Hepatocyte (in vitro differentiated cells): ENCODE results near the gene GALNT11. TPM values are rescaled to one million over a fixed set of nuclear protein-coding genes. Genes with fewer than 3 reads are reported as not detected.

Source experiments
- DNase-seq: peaks from one replicate; pipeline ENCODE4 v3.0.0-alpha.2; 2016; ENCODE audit warnings: low spot score
- H2AFZ ChIP-seq: fragments of 200-600 bp; sonication (generic); 2 replicates; pipeline ENCODE4 v1.6.0; 2016; ENCODE audit warnings: antibody characterized with exemption, mild to moderate bottlenecking
- H3K27ac ChIP-seq: fragments of 200-600 bp; sonication (generic); 2 replicates; pipeline ENCODE4 v1.5.1; 2016; ENCODE audit warnings: mild to moderate bottlenecking
- H3K27me3 ChIP-seq: fragments of 200-600 bp; sonication (generic); 2 replicates; pipeline ENCODE4 v1.6.1; 2016
- H3K36me3 ChIP-seq: fragments of 200-600 bp; sonication (generic); replicated peaks from 2 replicates; pipeline ENCODE4 v1.5.1; 2016; ENCODE audit warnings: low read depth; ENCODE audit not compliant: insufficient read depth
- H3K4me1 ChIP-seq: fragments of 200-600 bp; sonication (generic); 2 replicates; pipeline ENCODE4 v1.5.1; 2016; ENCODE audit warnings: mild to moderate bottlenecking, moderate library complexity; ENCODE audit not compliant: insufficient read depth
- H3K4me2 ChIP-seq: fragments of 200-600 bp; sonication (generic); 2 replicates; pipeline ENCODE4 v1.6.0; 2016
- H3K4me3 ChIP-seq: fragments of 200-600 bp; sonication (generic); 2 replicates; pipeline ENCODE4 v1.5.1; 2016; ENCODE audit warnings: mild to moderate bottlenecking
- H3K79me2 ChIP-seq: fragments of 200-600 bp; sonication (generic); 2 replicates; pipeline ENCODE4 v1.6.0; 2017; ENCODE audit warnings: mild to moderate bottlenecking
- H3K9me2 ChIP-seq: fragments of 200-600 bp; sonication (generic); replicated peaks from 2 replicates; pipeline ENCODE4 v1.6.0; 2017; ENCODE audit warnings: mild to moderate bottlenecking; ENCODE audit not compliant: insufficient read depth
- H3K9me3 ChIP-seq: fragments of 200-600 bp; sonication (generic); 2 replicates; pipeline ENCODE4 v1.5.1; 2016; ENCODE audit warnings: low read depth, mild to moderate bottlenecking
- H4K20me1 ChIP-seq: fragments of 200-600 bp; sonication (generic); 2 replicates; pipeline ENCODE4 v1.6.0; 2016; ENCODE audit warnings: mild to moderate bottlenecking; ENCODE audit not compliant: insufficient read depth, poor library complexity, severe bottlenecking
- EZH2 ChIP-seq: fragments of 200-600 bp; sonication (generic); IDR thresholded peaks from 2 replicates; pipeline ENCODE4 v1.6.1; 2016; ENCODE audit warnings: antibody characterized with exemption, mild to moderate bottlenecking, borderline replicate concordance
- EZH2phosphoT487 ChIP-seq: fragments of 200-600 bp; sonication (generic); IDR thresholded peaks from one replicate; pipeline ENCODE4 v1.6.1; 2018; ENCODE audit warnings: antibody characterized with exemption, mild to moderate bottlenecking, low read depth, moderate library complexity; ENCODE audit not compliant: unreplicated experiment, severe bottlenecking
- WGBS: methylation state at CpG from one replicate; pipeline ENCODE4 v1.1.6; 2016; ENCODE audit warnings: low lambda C conversion rate; ENCODE audit errors: missing lambda C conversion rate; 5-methylcytosine and 5-hydroxymethylcytosine counted together
- polyA plus RNA-seq: library from polyadenylated mRNA; unstranded; fragments of >200 nt; fragmentation: Nextera tagmentation; extraction: Ambion mirVana; gene quantifications from 2 replicates; pipeline ENCODE4 v1.2.1, GENCODE V29; 2016
- total RNA-seq: library from RNA; depleted of rRNA; stranded (reverse); fragments of >200 nt; gene quantifications from 2 replicates; pipeline ENCODE4 v1.2.3, GENCODE V29; 2014
- TF ChIP-seq, protein P1 (sequence below): fragments of 200-600 bp; sonication (generic); IDR thresholded peaks from 2 replicates; pipeline ENCODE4 v1.5.1; 2016; ENCODE audit warnings: antibody characterized with exemption, mild to moderate bottlenecking; ENCODE audit not compliant: poor library complexity

The GALNT11 gene
- total and polyA plus RNA-seq, 2 experiments from 2014 or later, result 43.7 to 64.1 TPM

DNA sequence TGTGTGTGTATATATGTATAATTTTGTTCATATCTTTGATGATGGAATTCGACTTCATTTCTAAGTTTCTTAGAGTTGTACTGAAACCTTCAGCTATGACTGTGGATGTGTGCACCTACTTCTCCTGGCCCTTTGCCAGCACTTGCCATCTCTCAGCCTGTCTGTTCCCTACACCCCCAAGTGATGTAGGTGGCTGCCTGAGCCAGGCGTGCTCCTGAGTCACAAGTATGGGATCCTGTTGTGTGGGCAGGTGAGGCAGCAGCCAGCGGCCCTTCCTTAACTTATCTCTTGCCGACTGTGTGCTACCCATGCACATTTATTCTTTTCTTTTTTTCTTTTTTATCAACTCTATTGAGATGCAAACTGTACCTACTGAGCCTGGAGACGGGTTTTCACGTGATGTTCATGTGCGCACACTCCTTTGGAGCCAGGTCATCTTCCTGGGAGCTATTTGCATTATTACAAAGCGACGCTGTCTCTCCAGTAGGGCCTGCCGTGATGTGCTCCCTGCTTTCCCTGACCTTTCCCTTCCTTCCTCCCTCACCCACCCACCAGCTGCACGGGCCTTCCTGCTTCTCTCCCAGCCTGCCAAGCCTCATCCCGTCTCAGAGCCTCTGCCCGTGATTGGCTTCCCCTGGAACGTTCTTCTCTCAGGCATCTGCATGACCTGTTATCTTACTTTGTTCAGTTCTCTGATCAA is 31.3 kb upstream of the GALNT11 start:
- Histone ChIP-seq H3K4me2 (no peak overlapping the region), H3K9me3 (no peaks in the 10 kb centered on the region), H3K27ac (no peak overlapping the region), H4K20me1 (no peaks in the 10 kb centered on the region), H3K27me3 (no peaks in the 10 kb centered on the region), H3K36me3 (no peaks in the 10 kb centered on the region), H3K4me1 (no peaks in the 10 kb centered on the region), H3K9me2 (no peaks in the 10 kb centered on the region), H3K79me2 (no peaks in the 10 kb centered on the region), H2AFZ (no peak overlapping the region), H3K4me3 (no peak overlapping the region)
- WGBS, result 68% methylated on average over 14 of the region's 14 CpGs
- TF ChIP-seq, protein P1, sequence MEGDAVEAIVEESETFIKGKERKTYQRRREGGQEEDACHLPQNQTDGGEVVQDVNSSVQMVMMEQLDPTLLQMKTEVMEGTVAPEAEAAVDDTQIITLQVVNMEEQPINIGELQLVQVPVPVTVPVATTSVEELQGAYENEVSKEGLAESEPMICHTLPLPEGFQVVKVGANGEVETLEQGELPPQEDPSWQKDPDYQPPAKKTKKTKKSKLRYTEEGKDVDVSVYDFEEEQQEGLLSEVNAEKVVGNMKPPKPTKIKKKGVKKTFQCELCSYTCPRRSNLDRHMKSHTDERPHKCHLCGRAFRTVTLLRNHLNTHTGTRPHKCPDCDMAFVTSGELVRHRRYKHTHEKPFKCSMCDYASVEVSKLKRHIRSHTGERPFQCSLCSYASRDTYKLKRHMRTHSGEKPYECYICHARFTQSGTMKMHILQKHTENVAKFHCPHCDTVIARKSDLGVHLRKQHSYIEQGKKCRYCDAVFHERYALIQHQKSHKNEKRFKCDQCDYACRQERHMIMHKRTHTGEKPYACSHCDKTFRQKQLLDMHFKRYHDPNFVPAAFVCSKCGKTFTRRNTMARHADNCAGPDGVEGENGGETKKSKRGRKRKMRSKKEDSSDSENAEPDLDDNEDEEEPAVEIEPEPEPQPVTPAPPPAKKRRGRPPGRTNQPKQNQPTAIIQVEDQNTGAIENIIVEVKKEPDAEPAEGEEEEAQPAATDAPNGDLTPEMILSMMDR, result no peak
- TF ChIP-seq EZH2 (no peak), EZH2phosphoT487 (no peak)
- DNase-seq, result no peak

DNA sequence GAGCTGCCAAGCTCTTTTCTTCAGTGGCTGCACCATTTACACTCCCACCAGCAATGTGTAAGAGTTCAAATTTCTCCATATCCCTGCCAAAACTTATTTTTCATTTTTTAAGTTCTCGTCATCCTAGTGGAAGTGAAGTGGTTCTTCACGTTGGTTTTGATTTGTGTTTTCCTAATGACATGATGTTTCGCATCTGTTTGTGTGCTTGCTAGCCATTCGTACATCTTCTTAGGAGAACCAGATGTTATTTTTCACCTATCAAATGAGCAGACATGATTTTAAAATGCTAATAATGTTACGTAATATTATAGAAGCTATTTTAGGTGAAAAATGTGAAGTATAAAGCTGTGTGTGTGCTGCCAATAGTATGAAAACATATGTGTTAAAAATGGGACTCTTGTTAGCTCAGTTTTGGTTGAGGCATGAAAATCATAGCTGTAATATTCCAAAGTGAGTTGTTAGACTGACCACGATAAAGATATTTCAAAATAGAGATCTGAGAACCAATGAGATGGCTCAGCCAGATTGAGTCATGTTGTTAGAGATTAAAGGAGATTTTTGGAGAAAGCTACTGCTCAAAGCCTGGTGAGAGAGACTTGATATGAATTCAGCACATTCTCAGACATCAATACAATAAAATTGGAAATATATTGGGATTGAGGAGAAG is 25.9 kb upstream of the GALNT11 start:
- H2AFZ ChIP-seq, result no peak overlapping the region
- H4K20me1 ChIP-seq, result no peaks in the 10 kb centered on the region
- H3K27me3 ChIP-seq, result peaks cover 5% of the 10 kb centered on the region
- 89% methylated on average over 6 of the region's 6 CpGs for WGBS
- no peak overlapping the region for H3K4me2 ChIP-seq
- no peak for DNase-seq
- no peaks in the 10 kb centered on the region for H3K36me3 ChIP-seq
- no peaks in the 10 kb centered on the region for H3K4me1 ChIP-seq
- no peaks in the 10 kb centered on the region for H3K9me3 ChIP-seq
- no peak overlapping the region for H3K27ac ChIP-seq
- TF ChIP-seq, protein P1, result no peak
- no peak for TF ChIP-seq EZH2phosphoT487
- TF ChIP-seq EZH2, result no peak
- no peaks in the 10 kb centered on the region for H3K9me2 ChIP-seq
- no peak overlapping the region for H3K4me3 ChIP-seq
- H3K79me2 ChIP-seq, result no peaks in the 10 kb centered on the region

DNA sequence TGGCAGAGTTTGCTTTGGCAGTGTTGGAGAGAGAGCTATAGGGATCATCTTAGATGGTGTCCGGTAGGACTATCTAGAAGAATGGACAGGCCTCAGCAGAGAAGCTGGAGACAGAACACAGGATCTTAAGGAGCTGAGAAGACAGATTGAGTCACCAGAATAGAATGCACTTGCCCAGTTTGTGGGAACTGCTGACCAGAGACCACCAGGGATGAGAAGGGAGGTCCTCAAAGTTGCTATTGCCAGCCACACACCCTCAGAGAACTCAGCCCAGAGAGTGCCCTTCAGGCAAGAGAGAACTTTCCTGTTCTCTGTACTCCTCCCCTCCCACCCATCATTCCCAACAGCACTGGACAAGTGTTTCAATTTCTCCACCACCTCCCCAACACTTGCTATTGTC is 25.3 kb upstream of the GALNT11 start:
- H4K20me1 ChIP-seq, result no peaks in the 10 kb centered on the region
- H3K4me3 ChIP-seq, result no peak overlapping the region
- peaks cover 5% of the 10 kb centered on the region for H3K27me3 ChIP-seq
- WGBS, result 93% methylated on average over 1 of the region's 1 CpG
- H3K9me3 ChIP-seq, result no peaks in the 10 kb centered on the region
- H3K4me1 ChIP-seq, result no peaks in the 10 kb centered on the region
- H2AFZ ChIP-seq, result no peak overlapping the region
- DNase-seq, result no peak
- no peak overlapping the region for H3K27ac ChIP-seq
- TF ChIP-seq, protein P1, result no peak
- TF ChIP-seq EZH2 (no peak), EZH2phosphoT487 (no peak)
- no peaks in the 10 kb centered on the region for H3K9me2 ChIP-seq
- H3K36me3 ChIP-seq, result no peaks in the 10 kb centered on the region
- no peak overlapping the region for H3K4me2 ChIP-seq
- H3K79me2 ChIP-seq, result no peaks in the 10 kb centered on the region
